Measurements from ENCODE around the gene GALNT5. TPM values are rescaled to one million over a fixed set of nuclear protein-coding genes. Genes with fewer than 3 reads are reported as not detected.
"Not testable (repeated sequence)": the region's sequence is repeated elsewhere in the genome, so short reads cannot be mapped to it uniquely, and the experiment has no call there.

GALNT5 gene, protein sequence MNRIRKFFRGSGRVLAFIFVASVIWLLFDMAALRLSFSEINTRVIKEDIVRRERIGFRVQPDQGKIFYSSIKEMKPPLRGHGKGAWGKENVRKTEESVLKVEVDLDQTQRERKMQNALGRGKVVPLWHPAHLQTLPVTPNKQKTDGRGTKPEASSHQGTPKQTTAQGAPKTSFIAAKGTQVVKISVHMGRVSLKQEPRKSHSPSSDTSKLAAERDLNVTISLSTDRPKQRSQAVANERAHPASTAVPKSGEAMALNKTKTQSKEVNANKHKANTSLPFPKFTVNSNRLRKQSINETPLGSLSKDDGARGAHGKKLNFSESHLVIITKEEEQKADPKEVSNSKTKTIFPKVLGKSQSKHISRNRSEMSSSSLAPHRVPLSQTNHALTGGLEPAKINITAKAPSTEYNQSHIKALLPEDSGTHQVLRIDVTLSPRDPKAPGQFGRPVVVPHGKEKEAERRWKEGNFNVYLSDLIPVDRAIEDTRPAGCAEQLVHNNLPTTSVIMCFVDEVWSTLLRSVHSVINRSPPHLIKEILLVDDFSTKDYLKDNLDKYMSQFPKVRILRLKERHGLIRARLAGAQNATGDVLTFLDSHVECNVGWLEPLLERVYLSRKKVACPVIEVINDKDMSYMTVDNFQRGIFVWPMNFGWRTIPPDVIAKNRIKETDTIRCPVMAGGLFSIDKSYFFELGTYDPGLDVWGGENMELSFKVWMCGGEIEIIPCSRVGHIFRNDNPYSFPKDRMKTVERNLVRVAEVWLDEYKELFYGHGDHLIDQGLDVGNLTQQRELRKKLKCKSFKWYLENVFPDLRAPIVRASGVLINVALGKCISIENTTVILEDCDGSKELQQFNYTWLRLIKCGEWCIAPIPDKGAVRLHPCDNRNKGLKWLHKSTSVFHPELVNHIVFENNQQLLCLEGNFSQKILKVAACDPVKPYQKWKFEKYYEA
- under 1 TPM; 0.36 to 0.58 (median 0.52) TPM for polyA plus RNA-seq (ENCODE audit: insufficient read length in 4 of 4)

- peak; percentile 16 to 29 (median 22) for DNase-seq (ENCODE audit: low read depth in 4 of 4, low spot score in 3 of 4)
Observed at GRCh38 chr2:157257312-157258252, at the start of gene GALNT5. Gene GALNT5 (plus strand): TSS chr2:157257705. CDS start chr2:157258083, 378 bp downstream.

GRCh38 chr2:157216286-157216965 lies 41.1 kb upstream of the GALNT5 start:
- no peak for DNase-seq (ENCODE audit: low read depth in 4 of 4, low spot score in 3 of 4)

GRCh38 chr2:157217409-157217808 lies 40.1 kb upstream of the GALNT5 start:
- DNase-seq (ENCODE audit: low read depth in 4 of 4, low spot score in 3 of 4) = no peak

GRCh38 chr2:157218911-157219310 lies 38.6 kb upstream of the GALNT5 start:
- no peak for DNase-seq (ENCODE audit: low read depth in 4 of 4, low spot score in 3 of 4)

DNA sequence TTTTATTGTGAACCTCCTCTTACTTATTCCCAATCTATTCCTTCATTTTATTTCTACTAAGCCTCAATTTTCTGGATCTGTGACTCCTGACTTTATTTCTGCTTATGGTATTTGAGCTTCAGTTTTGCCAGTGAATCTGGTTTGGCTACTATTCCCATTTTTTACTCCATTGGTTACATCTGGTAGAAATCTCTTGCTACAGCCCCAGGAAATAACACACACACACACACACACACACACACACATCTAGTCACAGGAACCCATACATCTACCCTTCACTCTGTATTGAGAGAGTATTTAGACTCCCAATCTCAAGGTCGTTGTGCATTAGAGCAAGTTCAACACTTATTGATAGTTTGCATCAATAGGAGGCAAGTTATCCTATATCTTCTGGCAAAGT lies 37.0 kb upstream of the GALNT5 start:
- DNase-seq (ENCODE audit: low read depth in 4 of 4, low spot score in 3 of 4) = no peak

- DNase-seq (ENCODE audit: low read depth in 4 of 4, low spot score in 3 of 4) = no peak
Observed at GRCh38 chr2:157221394-157221988, 36.0 kb upstream of the GALNT5 start.

GRCh38 chr2:157223624-157224205 lies 33.8 kb upstream of the GALNT5 start:
- DNase-seq (ENCODE audit: low read depth in 4 of 4, low spot score in 3 of 4) = no peak

- not testable (repeated sequence) for DNase-seq (ENCODE audit: low read depth in 4 of 4, low spot score in 3 of 4)
Observed at GRCh38 chr2:157224448-157224847, 33.1 kb upstream of the GALNT5 start.

DNA sequence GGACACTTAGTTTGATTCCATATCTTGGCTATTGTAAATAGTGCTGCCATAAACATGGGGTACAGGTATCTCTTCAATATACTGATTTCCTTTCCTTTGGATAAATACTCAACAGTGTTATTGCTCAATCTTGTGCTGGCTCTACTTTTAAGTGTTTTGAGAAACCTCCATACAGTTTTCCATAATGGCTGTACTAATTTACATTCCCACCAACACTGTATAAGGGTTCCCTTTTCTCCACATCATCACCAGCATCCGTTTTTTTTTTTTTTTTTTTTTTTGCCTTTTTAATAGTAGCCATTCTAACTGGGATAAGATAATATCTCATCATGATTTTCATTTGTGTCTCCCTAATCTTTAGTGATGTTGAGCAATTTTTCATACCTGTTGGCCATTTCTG lies 29.9 kb upstream of the GALNT5 start:
- no peak for DNase-seq (ENCODE audit: low read depth in 4 of 4, low spot score in 3 of 4)

DNA sequence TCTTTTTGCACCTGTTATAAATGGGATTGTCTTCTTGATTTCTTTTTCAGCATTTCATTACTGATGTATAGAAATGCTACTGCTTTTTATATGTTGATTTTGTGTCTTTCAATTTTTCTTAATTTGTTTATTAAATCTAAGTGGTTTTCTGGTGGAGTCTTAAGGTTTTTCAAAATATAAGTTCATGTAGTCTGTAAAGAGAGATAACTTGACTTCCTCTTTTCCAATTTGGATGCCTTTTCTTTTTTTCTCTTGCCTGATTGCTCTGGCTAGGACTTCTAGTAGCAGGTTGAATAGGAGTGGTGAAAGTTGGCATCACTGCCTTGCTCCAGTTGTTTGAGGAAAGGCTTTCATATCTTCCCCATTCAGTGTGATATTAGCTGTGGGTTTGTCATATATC lies 28.6 kb upstream of the GALNT5 start:
- no peak for DNase-seq (ENCODE audit: low read depth in 4 of 4, low spot score in 3 of 4)

GRCh38 chr2:157229572-157229971 lies 27.9 kb upstream of the GALNT5 start:
- DNase-seq (ENCODE audit: low read depth in 4 of 4, low spot score in 3 of 4) = peak in 2 of 4 donors; percentile 3 to 4

DNA sequence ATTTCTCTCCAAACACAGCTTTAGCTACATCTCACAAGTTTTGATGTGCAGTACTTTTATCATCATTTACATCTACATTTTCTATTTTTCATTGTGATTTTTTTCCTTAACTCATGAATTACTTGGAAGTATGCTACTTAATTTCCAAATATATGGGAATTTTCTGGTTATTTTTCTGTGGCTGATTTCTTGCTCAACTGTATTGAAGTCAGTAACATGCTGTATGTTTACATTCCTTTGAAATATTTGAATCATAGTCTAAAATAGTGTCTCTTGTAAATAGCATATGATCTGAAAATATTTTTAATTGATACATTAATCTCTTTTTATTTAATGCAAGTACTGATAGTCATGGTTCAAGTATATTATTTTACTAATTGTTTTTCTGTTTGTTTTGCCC lies 26.0 kb upstream of the GALNT5 start:
- DNase-seq (ENCODE audit: low read depth in 4 of 4, low spot score in 3 of 4) = no peak

- DNase-seq (ENCODE audit: low read depth in 4 of 4, low spot score in 3 of 4) = no peak
Observed at GRCh38 chr2:157233506-157233905, 24.0 kb upstream of the GALNT5 start.

- DNase-seq (ENCODE audit: low read depth in 4 of 4, low spot score in 3 of 4) = no peak
Observed at GRCh38 chr2:157236404-157236803, 21.1 kb upstream of the GALNT5 start.

- DNase-seq (ENCODE audit: low read depth in 4 of 4, low spot score in 3 of 4) = no peak
Observed at GRCh38 chr2:157238296-157238695, 19.2 kb upstream of the GALNT5 start.

DNA sequence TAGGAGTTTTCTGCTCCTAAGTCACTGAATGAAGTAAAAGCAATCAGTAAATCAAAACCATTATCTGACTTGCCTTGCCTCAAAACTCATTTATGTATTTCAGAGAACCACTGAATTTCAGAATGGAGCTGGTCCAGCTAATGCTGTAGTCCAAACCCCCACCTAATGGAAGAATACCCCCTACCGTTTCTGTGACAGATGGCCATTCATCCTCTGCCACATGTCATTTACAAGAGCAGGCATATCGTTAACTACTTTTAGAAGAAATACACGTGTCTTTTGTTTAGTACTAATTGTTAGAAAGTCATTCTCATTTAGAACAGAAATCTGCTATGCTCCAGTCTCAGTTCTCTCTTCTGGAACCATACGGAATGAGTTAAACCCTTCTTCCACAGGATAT lies 12.8 kb upstream of the GALNT5 start:
- no peak for DNase-seq (ENCODE audit: low read depth in 4 of 4, low spot score in 3 of 4)

GRCh38 chr2:157245144-157245840 lies 12.2 kb upstream of the GALNT5 start:
- DNase-seq (ENCODE audit: low read depth in 4 of 4, low spot score in 3 of 4) = no peak
